Left lung (tissue), 10 donors: ENCODE measurements around the gene ASCC1. TPM values are rescaled to one million over a fixed set of nuclear protein-coding genes. Genes with fewer than 3 reads are reported as not detected.

Experiments used
- ATAC-seq: fragments of 200-7000 bp; cut with Tn5 transposase; one replicate; pipeline ENCODE4 v1.9.1; 2020; ENCODE audit warnings: moderate library complexity
- DNase-seq, 4 donors: peaks; one replicate each; pipeline ENCODE4 v3.0.0-alpha.2; 2013 to 2020
- H3K27ac ChIP-seq, 2 donors: fragments of 200-600 bp; sonication (generic) in 1 of 2; one replicate each; pipeline versions ENCODE4 v1.5.0 to v1.8.0; 2020 to 2021
- H3K27me3 ChIP-seq, 2 donors: fragments of 200-600 bp; sonication (generic) in 1 of 2; one replicate each; pipeline versions ENCODE4 v1.5.0 to v1.8.0; 2020 to 2021
- H3K36me3 ChIP-seq, 2 donors: fragments of 200-600 bp; sonication (generic) in 1 of 2; one replicate each; pipeline versions ENCODE4 v1.5.0 to v1.8.0; 2020 to 2021
- H3K4me1 ChIP-seq, 2 donors: fragments of 200-600 bp; one replicate each; pipeline ENCODE4 v1.8.0; 2021
- H3K4me3 ChIP-seq, 2 donors: fragments of 200-600 bp; sonication (generic) in 1 of 2; one replicate each; pipeline versions ENCODE4 v1.5.0 to v1.8.0; 2020 to 2021; ENCODE audit warnings: mild to moderate bottlenecking in 1 of 2
- H3K9me3 ChIP-seq, 2 donors: fragments of 200-600 bp; sonication (generic) in 1 of 2; one replicate each; pipeline versions ENCODE4 v1.5.0 to v1.8.0; 2020 to 2021
- intact Hi-C, 2 donors: fragments of 100-400 bp; cut with DNase I; formaldehyde crosslinking; loops; one replicate each; pipeline versions ENCODE4 v1.11.2 to v1.14.2; 2022
- polyA plus RNA-seq, 6 donors: library from polyadenylated mRNA; unstranded; fragments of 120-200 nt; gene quantifications; one replicate each; pipeline ENCODE4 v1.2.1, GENCODE V29; 2013; ENCODE audit not compliant: insufficient read length in 6 of 6
- total RNA-seq, 2 donors: library from RNA; stranded (reverse); fragmentation: NEBNext Ultra II Directional; extraction: Animal tissue kit (Norgen Biotek cat#: 25700); gene quantifications; one replicate each; pipeline ENCODE4 v1.2.1, GENCODE V29; 2021
- TF ChIP-seq, protein P1 (sequence below), 2 donors: fragments of 200-600 bp; sonication (generic) in 1 of 2; IDR thresholded peaks; one replicate each; pipeline versions ENCODE4 v1.5.0 to v1.8.0; 2021; ENCODE audit warnings: antibody characterized with exemption in 2 of 2
- donor health status: DM: no; HTN: yes; CAD: no.
- donor health status: DM: no; HTN: no; CAD: no.

Gene ASCC1
- total and polyA plus RNA-seq, 8 donors: 27.0 to 48.2 (median 37.4) TPM

- intact Hi-C loops: no loop called here
- H3K9me3 ChIP-seq: no peaks in the 10 kb centered on the region
- TF ChIP-seq, protein P1, sequence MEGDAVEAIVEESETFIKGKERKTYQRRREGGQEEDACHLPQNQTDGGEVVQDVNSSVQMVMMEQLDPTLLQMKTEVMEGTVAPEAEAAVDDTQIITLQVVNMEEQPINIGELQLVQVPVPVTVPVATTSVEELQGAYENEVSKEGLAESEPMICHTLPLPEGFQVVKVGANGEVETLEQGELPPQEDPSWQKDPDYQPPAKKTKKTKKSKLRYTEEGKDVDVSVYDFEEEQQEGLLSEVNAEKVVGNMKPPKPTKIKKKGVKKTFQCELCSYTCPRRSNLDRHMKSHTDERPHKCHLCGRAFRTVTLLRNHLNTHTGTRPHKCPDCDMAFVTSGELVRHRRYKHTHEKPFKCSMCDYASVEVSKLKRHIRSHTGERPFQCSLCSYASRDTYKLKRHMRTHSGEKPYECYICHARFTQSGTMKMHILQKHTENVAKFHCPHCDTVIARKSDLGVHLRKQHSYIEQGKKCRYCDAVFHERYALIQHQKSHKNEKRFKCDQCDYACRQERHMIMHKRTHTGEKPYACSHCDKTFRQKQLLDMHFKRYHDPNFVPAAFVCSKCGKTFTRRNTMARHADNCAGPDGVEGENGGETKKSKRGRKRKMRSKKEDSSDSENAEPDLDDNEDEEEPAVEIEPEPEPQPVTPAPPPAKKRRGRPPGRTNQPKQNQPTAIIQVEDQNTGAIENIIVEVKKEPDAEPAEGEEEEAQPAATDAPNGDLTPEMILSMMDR (IDR thresholded peaks at IDR 0.05): no peak
- H3K27me3 ChIP-seq: no peaks in the 10 kb centered on the region
- H3K4me3 ChIP-seq: no peak overlapping the region
- DNase-seq (no peak), ATAC-seq (no peak)
- peaks cover 0 to 96% of the 10 kb centered on the region in 2 donors for H3K36me3 ChIP-seq
- no peak overlapping the region for H3K27ac ChIP-seq
- no peaks in the 10 kb centered on the region for H3K4me1 ChIP-seq
Observed at GRCh38 chr10:72206511-72207229, 9.4 kb downstream of the ASCC1 start.

DNA sequence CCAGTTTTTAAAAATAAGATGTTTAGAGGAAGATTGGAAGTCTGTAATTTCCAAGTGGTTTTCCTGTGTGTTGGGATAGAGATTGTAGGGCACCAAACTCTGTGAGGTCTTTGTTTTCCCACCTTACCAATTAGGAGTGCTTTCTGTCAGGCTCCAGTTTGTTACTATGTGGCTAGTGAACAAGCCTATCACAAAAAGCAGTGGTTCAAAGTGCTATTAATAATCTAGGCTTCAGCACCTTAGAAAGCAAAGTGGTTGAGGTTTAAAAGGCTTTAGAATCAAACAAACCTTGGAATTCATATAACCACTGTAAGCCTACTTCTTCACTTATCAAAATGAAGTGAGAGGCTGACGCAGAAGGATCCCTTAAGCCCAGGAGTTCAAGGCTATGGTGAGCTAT lies 11.4 kb downstream of the ASCC1 start:
- no peaks in the 10 kb centered on the region for H3K27me3 ChIP-seq
- no peak for DNase-seq
- peaks cover 0 to 95% of the 10 kb centered on the region in 2 donors for H3K36me3 ChIP-seq
- intact Hi-C loops: no loop called here
- H3K4me3 ChIP-seq: no peak overlapping the region
- no peaks in the 10 kb centered on the region for H3K9me3 ChIP-seq
- H3K27ac ChIP-seq: no peak overlapping the region
- TF ChIP-seq, protein P1 (IDR thresholded peaks at IDR 0.05): no peak
- no peak for ATAC-seq
- no peaks in the 10 kb centered on the region for H3K4me1 ChIP-seq

GRCh38 chr10:72204296-72204695 lies 11.8 kb downstream of the ASCC1 start:
- peaks cover 0 to 95% of the 10 kb centered on the region in 2 donors for H3K36me3 ChIP-seq
- intact Hi-C loops: no loop called here
- TF ChIP-seq, protein P1 (IDR thresholded peaks at IDR 0.05): no peak

GRCh38 chr10:72201293-72201692 lies 14.8 kb downstream of the ASCC1 start:
- H3K9me3 ChIP-seq: no peaks in the 10 kb centered on the region
- H3K27ac ChIP-seq: no peak overlapping the region
- TF ChIP-seq, protein P1 (IDR thresholded peaks at IDR 0.05): no peak
- ATAC-seq (no peak), DNase-seq (no peak)
- no peaks in the 10 kb centered on the region for H3K4me1 ChIP-seq
- peaks cover 0 to 83% of the 10 kb centered on the region in 2 donors for H3K36me3 ChIP-seq
- no peaks in the 10 kb centered on the region for H3K27me3 ChIP-seq
- intact Hi-C loops: no loop called here
- H3K4me3 ChIP-seq: no peak overlapping the region

More at GRCh38 chr10:72204296-72204695, 11.8 kb downstream of the ASCC1 start:
- Histone ChIP-seq H3K4me1 (no peaks in the 10 kb centered on the region), H3K27me3 (no peaks in the 10 kb centered on the region), H3K4me3 (no peak overlapping the region), H3K27ac (no peak overlapping the region), H3K9me3 (no peaks in the 10 kb centered on the region)
- no peak for DNase-seq
- ATAC-seq: no peak

- intact Hi-C loops: no loop called here
- Histone ChIP-seq H3K27me3 (no peaks in the 10 kb centered on the region), H3K4me1 (no peaks in the 10 kb centered on the region), H3K9me3 (no peaks in the 10 kb centered on the region), H3K4me3 (no peak overlapping the region), H3K27ac (no peak overlapping the region), H3K36me3 (peaks cover 0 to 83% of the 10 kb centered on the region in 2 donors)
- no peak for DNase-seq
- no peak for ATAC-seq
- TF ChIP-seq, protein P1 (IDR thresholded peaks at IDR 0.05): no peak
Observed at GRCh38 chr10:72200883-72201282, 15.2 kb downstream of the ASCC1 start.
